DLD1 (cell line): ENCODE data around the gene PLA2G4E.

ENCODE experiments used
- in situ Hi-C: cut with HindIII; loops from 2 replicates; pipeline ENCODE4 v1.10.0; 2017; ENCODE audit warnings: low sequenced_read_pairs

The PLA2G4E gene

GRCh38 chr15:41993472-41994170 lies 27.2 kb downstream of the PLA2G4E start:
- in situ Hi-C loops, result no loop called here

DNA sequence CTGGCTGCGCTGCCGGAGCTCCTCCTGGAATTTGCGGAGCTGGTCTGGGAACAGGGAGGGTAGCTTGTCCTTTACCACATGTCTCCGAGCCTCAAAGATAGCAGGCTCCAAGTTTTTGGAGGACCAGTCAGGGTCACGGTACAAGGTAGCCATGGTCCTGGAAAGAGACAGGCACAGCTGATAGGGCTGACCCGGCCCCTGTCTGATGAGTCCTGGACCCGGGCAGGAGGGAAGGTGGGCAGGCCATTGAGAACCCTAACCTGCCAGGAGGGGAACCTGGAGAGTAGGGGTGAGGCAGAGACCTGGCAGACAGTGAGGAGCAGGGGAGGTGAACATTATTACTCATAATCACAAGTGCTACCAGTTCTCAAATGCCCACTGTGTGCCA lies 28.0 kb downstream of the PLA2G4E start:
- in situ Hi-C loops, result no loop called here

DNA sequence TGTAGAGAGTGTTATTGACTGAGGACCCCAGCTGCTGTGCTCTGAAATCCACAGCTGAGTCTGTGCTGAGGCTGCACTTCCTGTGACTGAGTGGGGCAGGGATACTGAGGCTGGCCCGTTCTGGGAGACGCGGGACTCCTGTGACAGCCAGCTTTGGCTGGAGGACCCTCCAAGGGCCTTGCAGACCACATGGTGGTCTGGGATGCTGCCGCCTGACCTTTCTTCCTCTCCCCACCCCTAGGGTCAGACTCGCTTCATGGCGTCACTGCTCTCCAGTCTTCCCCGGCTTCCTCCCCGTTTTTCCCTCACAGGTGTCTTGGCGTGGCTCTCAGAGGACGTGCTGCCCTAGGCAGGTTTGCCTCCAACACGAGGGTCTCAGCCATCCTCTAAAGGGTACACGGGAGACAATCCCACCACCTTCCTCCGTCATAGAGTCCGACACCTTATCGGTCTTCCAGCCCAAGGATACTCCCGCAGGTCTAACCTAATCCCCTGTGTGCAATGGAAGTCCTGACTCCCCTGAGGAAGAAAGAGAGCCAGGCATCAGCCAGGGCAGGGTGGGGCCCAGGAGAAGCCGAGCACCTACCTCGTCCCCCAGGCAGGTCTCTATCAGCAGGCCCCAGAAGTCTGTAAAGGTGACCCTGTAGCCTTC lies 28.6 kb downstream of the PLA2G4E start:
- in situ Hi-C loops, result no loop called here

GRCh38 chr15:41990691-41991090 lies 30.2 kb downstream of the PLA2G4E start:
- in situ Hi-C loops, result no loop called here

GRCh38 chr15:41990243-41990605 lies 30.6 kb downstream of the PLA2G4E start:
- in situ Hi-C loops, result no loop called here

DNA sequence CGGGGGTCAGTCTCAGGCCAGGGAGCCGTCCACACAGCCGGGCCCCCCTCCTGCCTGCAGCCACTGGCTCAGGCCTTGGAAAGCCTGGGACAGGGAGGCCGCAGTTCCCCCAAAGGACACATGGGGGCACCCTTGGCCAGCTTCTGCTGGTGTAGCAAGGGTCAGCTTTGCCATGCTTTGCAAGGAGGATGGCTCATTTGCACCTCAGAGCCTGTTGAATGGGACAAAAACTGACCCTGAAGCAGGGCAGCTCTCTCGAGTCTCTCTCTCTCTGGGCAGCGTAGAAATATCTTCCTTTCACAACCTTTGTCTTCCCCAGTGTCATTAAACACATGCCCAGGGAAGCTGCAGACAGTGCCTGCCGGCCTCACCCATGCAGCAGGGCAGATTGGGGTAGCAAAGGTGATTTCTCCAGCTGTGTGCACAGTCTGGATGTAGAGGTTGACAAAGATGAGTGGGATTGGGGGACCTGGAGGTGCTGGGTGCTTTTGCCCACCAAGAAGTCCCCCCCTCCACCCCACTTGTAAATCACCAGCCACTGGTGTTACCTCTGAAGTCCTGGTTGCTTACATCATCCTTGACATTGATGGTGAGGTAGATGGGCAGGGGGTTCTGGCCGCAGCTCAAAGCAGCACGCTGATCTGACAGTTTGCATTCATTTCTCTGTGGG lies 31.1 kb downstream of the PLA2G4E start:
- in situ Hi-C loops, result no loop called here

DNA sequence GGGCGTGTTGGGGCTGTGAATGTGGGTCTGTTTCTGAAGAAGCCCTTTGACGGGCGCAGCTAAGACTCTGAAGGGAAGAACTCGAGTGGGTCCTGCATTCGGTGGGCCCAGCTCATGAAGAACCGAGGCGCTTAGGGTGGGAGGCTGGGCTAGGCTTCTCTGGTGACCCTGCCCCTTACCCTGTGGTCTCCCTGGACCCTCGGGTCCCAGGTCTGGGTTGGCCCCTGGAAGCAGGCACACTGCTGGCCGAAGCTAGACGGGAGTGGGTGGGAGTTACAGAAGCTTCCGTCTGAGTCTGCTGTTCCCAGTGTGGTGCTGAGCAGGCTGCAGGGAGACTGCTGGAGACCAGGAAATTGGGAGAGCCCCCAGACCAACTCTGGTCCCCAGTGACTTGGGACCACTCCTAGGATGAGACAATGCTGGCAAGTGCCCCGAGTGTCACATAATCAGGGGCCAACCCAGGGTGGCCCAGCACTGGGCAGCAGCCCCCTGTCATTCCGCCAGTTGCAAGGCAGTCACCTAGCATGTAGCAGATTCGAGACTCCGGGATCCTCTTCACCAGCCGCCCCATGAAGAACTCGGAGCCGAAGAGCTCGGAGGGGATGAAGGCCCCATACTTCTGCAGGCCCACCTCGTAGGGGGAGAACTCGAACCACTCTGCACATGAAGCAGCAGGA lies 31.8 kb downstream of the PLA2G4E start:
- in situ Hi-C loops, result no loop called here

DNA sequence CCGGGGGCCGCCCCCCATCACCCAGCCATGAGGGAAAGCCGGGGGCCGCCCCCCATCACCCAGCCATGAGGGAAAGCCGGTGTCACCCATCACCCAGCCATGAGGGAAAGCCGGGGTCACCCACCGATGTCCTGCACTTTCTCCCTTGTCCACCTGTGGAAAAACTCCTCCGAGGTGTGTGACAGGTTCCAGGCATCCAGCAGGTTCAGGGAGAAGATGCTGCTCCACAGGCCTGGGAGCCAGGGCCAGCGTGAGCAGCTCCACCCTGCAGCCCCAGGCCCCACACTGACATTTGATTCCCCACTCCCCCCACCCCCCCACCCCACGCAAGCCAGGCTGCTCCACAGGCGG lies 32.9 kb downstream of the PLA2G4E start:
- in situ Hi-C loops, result no loop called here

GRCh38 chr15:41987246-41987924 lies 33.5 kb downstream of the PLA2G4E start:
- in situ Hi-C loops, result no loop called here

- in situ Hi-C loops, result no loop called here
These were observed 35.3 kb downstream of the PLA2G4E start for GRCh38 chr15:41985236-41986160.

DNA sequence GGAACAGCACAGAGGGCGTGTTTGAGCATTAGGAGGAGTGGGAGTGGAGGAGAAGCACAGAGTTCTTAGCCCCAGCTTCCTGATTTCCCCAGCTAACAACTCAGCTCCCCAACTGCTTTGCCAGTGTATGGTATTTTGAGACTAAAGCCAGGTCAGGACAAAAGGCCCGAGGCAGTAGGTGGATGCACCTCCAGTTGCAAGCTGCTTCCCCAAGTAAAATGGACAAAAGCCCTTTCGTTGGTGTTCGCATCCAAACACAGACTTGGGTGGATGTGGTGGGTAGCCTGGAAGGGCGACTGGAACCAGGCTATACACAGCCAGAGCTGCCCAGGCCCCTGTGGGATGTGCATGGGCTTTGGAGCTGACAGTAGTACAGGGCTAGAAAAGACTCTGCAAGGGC lies 36.2 kb downstream of the PLA2G4E start:
- in situ Hi-C loops, result no loop called here

GRCh38 chr15:41983621-41984571 lies 36.9 kb downstream of the PLA2G4E start:
- in situ Hi-C loops, result no loop called here

GRCh38 chr15:41983221-41983620 lies 37.6 kb downstream of the PLA2G4E start:
- in situ Hi-C loops, result no loop called here

- in situ Hi-C loops, result no loop called here
These were observed 38.5 kb downstream of the PLA2G4E start for GRCh38 chr15:41982133-41982930.

DNA sequence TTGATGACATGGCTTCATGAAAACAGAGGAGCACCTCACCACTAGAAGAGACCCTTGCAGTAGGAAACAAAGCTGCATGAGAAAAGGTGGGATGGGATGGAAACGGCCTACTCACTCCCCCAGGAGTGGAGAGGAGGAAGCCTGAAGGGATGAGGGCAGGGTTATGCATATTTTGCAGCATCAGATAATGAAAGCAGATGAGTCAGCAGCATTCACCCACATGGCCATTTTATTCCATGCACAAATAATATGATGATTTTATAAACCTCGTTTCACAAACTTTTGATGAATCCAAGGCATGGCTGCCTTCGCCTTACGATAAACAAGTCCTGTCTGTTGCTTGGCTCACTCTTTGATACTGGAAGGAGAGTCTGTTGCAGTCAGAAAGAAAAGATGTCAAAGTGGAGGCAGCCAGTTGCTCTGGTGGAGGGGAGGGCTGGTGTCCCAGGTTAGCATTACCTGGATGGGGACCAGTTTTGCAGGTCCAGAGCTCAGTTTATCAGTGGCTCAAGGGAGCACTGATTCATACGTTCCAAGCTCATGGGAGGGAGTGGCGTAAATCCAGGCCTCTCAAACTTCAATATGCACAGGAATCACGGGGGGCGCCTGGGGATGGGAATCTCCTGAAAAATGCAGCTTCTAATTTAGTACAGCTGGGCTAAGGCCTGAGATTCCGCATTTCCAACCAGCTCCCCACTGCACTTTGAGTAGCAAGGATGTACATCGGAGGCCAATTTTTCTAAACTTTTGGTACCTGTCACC lies 39.3 kb downstream of the PLA2G4E start:
- in situ Hi-C loops, result no loop called here

GRCh38 chr15:41980654-41981323 lies 40.1 kb downstream of the PLA2G4E start:
- in situ Hi-C loops, result no loop called here
